DMS114 treated with DMSO at 0.1 percent for 48 hours (cell line): Measurements from ENCODE around the gene RPA3.

Experiments used
- DNase-seq: peaks from one replicate; lab custom pipeline; 2025; ENCODE audit not compliant: unreplicated experiment; lab: John Stamatoyannopoulos, UW

RPA3 gene

GRCh38 chr7:7654964-7655715, 63.3 kb downstream of the RPA3 start:
- no peak for DNase-seq

- no peak for DNase-seq
These were observed 64.7 kb downstream of the RPA3 start for GRCh38 chr7:7653593-7654187.

- no peak for DNase-seq
These were observed 65.4 kb downstream of the RPA3 start for GRCh38 chr7:7652798-7653540.

- DNase-seq: no peak
These were observed 66.9 kb downstream of the RPA3 start for GRCh38 chr7:7651479-7651878.

GRCh38 chr7:7650682-7651206, 67.7 kb downstream of the RPA3 start:
- no peak for DNase-seq

- no peak for DNase-seq
These were observed 70.8 kb downstream of the RPA3 start for GRCh38 chr7:7647495-7648036.

GRCh38 chr7:7642081-7642480, 76.3 kb downstream of the RPA3 start:
- DNase-seq: no peak

GRCh38 chr7:7641129-7641663, 77.2 kb downstream of the RPA3 start:
- DNase-seq: peak; percentile 25

- DNase-seq: peak; percentile 99
These were observed 77.9 kb downstream of the RPA3 start, which contains the start of gene UMAD1 for GRCh38 chr7:7640221-7641128. Gene UMAD1, plus strand, starts transcription at chr7:7640752. Its CDS starts 32,620 bp downstream, at chr7:7673372.

GRCh38 chr7:7639847-7640220, 78.6 kb downstream of the RPA3 start:
- DNase-seq: peak; percentile 53

GRCh38 chr7:7639421-7639820, 79.0 kb downstream of the RPA3 start:
- DNase-seq: peak; percentile 36

GRCh38 chr7:7630626-7631329, 87.6 kb downstream of the RPA3 start:
- no peak for DNase-seq

GRCh38 chr7:7628476-7628875, 89.9 kb downstream of the RPA3 start:
- DNase-seq: no peak

GRCh38 chr7:7620644-7621210, 97.7 kb downstream of the RPA3 start:
- no peak for DNase-seq

- no peak for DNase-seq
These were observed 98.2 kb downstream of the RPA3 start for GRCh38 chr7:7620236-7620635.

GRCh38 chr7:7618410-7618809, 100.0 kb downstream of the RPA3 start:
- no peak for DNase-seq

- no peak for DNase-seq
These were observed 100.9 kb downstream of the RPA3 start for GRCh38 chr7:7617550-7617949.

GRCh38 chr7:7614018-7614741, 104.2 kb downstream of the RPA3 start:
- DNase-seq: no peak

GRCh38 chr7:7613210-7613609, 105.2 kb downstream of the RPA3 start:
- DNase-seq: no peak
